K562 (cell line): Measurements from ENCODE around the gene IFI30.

Source experiments
- ATF2 ChIP-seq: sonication (generic); formaldehyde crosslinking; IDR thresholded peaks from 2 replicates; pipeline ENCODE4 v1.8.1; 2022; ENCODE audit warnings: missing genetic modification reagents
- CBFA2T3 ChIP-seq: fragments of 450-650 bp; IDR thresholded peaks from 2 replicates; pipeline ENCODE4 v1.6.1; 2017
- CTCF ChIP-seq, 3 experiments: IDR thresholded peaks in 2 of 3; conservative IDR thresholded peaks in 1 of 3; 2 replicates each; pipeline ENCODE4 v1.5.1; 2011 to 2012; ENCODE audit warnings: low read length in 3 of 3, mild to moderate bottlenecking in 3 of 3, control low read depth in 2 of 3, improper control_type of control experiment in 1 of 3, inconsistent platforms in 1 of 3, low read depth in 1 of 3, mixed read lengths in 1 of 3, moderate library complexity in 1 of 3; ENCODE audit not compliant: insufficient read depth in 2 of 3
- ELK1 ChIP-seq: sonication (generic); formaldehyde crosslinking; IDR thresholded peaks from 2 replicates; pipeline ENCODE4 v1.8.1; 2022; ENCODE audit warnings: missing genetic modification reagents
- POLR2AphosphoS5 ChIP-seq: IDR thresholded peaks from 2 replicates; pipeline ENCODE4 v1.6.1; 2011; ENCODE audit warnings: mild to moderate bottlenecking, low read depth, low read length, moderate library complexity; ENCODE audit not compliant: control insufficient read depth, insufficient read depth
- RAD21 ChIP-seq, 2 experiments: fragments of 250-450 bp in 1 of 2; fragments of 450-650 bp in 1 of 2; sonication (Bioruptor Pico) in 1 of 2; formaldehyde crosslinking in 1 of 2; IDR thresholded peaks in 1 of 2; conservative IDR thresholded peaks in 1 of 2; 2 replicates each; pipeline versions ENCODE4 v1.4.0 to v1.8.0; 2020 to 2022; ENCODE audit warnings: mild to moderate bottlenecking in 2 of 2, moderate library complexity in 1 of 2
- RNF219 ChIP-seq: fragments of 250-450 bp; sonication (Bioruptor Pico); IDR thresholded peaks from 2 replicates; pipeline ENCODE4 v1.5.0; 2022; ENCODE audit warnings: mild to moderate bottlenecking
- SREBF2 ChIP-seq: sonication (generic); formaldehyde crosslinking; IDR thresholded peaks from 2 replicates; pipeline ENCODE4 v1.4.0; 2020; ENCODE audit warnings: mild to moderate bottlenecking, missing genetic modification reagents
- ZNF253 ChIP-seq: fragments of 250-450 bp; sonication (Bioruptor Pico); conservative IDR thresholded peaks from 2 replicates; pipeline ENCODE4 v1.6.1; 2021; ENCODE audit warnings: mild to moderate bottlenecking
- ZNF449 ChIP-seq: fragments of 250-450 bp; sonication (Bioruptor Pico); IDR thresholded peaks from 2 replicates; pipeline ENCODE4 v1.8.0; 2022; ENCODE audit warnings: moderate library complexity, mild to moderate bottlenecking, inconsistent platforms

- TF ChIP-seq CTCF (IDR thresholded peaks at IDR 0.05 in 2 of 3, conservative IDR thresholded peaks at IDR 0.05 in 1 of 3; ENCODE audit: insufficient read depth in 2 of 3, low read depth in 1 of 3, low read length in 3 of 3) (no peak), ZNF253 (CRISPR knock-in tag) (no peak), ELK1 (CRISPR knock-in tag) (no peak), ATF2 (CRISPR knock-in tag) (no peak), CBFA2T3 (no peak), POLR2AphosphoS5 (no peak), SREBF2 (no peak), RAD21 (CRISPR knock-in tag; conservative IDR thresholded peaks at IDR 0.05 in 1 of 2, IDR thresholded peaks at IDR 0.05 in 1 of 2) (no peak), RNF219 (CRISPR knock-in tag) (no peak), ZNF449 (CRISPR knock-in tag) (no peak)
Measured at GRCh38 chr19:18179957-18180356, 6.3 kb downstream of the IFI30 start.
